ENCODE measurements around the gene BACE1. TPM values are rescaled to one million over a fixed set of nuclear protein-coding genes. Genes with fewer than 3 reads are reported as not detected.

The BACE1 gene
- total RNA-seq, 1 experiment from 2014 or later, result 8.5 TPM

DNA sequence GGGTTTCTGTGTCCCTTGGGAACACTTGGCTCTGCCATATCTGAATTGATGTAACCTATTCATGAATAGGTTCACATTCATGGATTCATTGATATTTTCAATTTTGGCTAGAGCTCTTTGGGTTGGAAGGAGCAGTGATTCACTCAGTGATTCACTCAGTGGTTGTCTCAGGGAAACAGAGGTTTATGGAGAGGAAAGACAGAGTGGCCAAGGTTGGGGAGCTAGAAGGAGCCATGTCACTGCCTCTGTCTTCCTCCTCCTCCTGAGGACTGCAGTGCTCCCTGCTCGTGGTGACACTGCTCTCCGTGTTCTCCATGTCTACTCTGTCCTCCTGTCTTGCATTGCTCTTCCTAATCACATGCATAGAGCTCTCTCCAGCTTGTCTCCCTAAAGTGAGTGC, 29.0 kb upstream of the BACE1 start (continued):
- TF ChIP-seq, protein P1, sequence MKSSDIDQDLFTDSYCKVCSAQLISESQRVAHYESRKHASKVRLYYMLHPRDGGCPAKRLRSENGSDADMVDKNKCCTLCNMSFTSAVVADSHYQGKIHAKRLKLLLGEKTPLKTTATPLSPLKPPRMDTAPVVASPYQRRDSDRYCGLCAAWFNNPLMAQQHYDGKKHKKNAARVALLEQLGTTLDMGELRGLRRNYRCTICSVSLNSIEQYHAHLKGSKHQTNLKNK (CRISPR knock-in tag; IDR thresholded peaks at IDR 0.05), result no peak
- no peak for TF ChIP-seq SMAD3 (CRISPR knock-in tag; IDR thresholded peaks at IDR 0.05; ENCODE audit: borderline replicate concordance)

DNA sequence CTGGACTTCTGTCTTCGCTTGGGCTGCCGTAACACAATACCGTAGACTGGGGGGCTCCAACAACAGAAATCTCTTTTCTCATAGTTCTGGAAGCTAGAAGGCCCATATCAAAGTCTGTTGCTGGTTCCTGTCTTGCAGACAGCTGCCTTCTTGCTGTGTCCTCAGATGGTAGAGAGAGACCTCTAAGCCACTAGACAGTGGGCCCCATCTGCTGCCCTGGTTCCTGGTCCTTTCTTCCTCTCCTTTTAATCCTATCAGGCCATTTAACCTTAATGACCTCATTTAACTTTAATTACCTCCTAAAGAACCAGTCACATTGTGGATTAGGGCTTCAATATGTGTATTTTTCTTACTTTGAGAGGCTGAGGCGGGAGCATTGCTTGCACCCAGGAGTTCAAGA, 21.0 kb upstream of the BACE1 start:
- ATAC-seq, result no peak
- Mint-ChIP-seq H3K4me3 (no peak overlapping the region), H3K27ac (no peak overlapping the region), H3K36me3 (peaks cover 3% of the 10 kb centered on the region), H3K9me3 (no peaks in the 10 kb centered on the region), H3K27me3 (ENCODE audit: low read depth) (no peaks in the 10 kb centered on the region), H3K4me1 (no peaks in the 10 kb centered on the region)
- no peak for TF ChIP-seq NFE2L1 (CRISPR knock-in tag; IDR thresholded peaks at IDR 0.05)
- TF ChIP-seq, protein P2, sequence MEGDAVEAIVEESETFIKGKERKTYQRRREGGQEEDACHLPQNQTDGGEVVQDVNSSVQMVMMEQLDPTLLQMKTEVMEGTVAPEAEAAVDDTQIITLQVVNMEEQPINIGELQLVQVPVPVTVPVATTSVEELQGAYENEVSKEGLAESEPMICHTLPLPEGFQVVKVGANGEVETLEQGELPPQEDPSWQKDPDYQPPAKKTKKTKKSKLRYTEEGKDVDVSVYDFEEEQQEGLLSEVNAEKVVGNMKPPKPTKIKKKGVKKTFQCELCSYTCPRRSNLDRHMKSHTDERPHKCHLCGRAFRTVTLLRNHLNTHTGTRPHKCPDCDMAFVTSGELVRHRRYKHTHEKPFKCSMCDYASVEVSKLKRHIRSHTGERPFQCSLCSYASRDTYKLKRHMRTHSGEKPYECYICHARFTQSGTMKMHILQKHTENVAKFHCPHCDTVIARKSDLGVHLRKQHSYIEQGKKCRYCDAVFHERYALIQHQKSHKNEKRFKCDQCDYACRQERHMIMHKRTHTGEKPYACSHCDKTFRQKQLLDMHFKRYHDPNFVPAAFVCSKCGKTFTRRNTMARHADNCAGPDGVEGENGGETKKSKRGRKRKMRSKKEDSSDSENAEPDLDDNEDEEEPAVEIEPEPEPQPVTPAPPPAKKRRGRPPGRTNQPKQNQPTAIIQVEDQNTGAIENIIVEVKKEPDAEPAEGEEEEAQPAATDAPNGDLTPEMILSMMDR (IDR thresholded peaks at IDR 0.05), result no peak
- TF ChIP-seq, protein P3, sequence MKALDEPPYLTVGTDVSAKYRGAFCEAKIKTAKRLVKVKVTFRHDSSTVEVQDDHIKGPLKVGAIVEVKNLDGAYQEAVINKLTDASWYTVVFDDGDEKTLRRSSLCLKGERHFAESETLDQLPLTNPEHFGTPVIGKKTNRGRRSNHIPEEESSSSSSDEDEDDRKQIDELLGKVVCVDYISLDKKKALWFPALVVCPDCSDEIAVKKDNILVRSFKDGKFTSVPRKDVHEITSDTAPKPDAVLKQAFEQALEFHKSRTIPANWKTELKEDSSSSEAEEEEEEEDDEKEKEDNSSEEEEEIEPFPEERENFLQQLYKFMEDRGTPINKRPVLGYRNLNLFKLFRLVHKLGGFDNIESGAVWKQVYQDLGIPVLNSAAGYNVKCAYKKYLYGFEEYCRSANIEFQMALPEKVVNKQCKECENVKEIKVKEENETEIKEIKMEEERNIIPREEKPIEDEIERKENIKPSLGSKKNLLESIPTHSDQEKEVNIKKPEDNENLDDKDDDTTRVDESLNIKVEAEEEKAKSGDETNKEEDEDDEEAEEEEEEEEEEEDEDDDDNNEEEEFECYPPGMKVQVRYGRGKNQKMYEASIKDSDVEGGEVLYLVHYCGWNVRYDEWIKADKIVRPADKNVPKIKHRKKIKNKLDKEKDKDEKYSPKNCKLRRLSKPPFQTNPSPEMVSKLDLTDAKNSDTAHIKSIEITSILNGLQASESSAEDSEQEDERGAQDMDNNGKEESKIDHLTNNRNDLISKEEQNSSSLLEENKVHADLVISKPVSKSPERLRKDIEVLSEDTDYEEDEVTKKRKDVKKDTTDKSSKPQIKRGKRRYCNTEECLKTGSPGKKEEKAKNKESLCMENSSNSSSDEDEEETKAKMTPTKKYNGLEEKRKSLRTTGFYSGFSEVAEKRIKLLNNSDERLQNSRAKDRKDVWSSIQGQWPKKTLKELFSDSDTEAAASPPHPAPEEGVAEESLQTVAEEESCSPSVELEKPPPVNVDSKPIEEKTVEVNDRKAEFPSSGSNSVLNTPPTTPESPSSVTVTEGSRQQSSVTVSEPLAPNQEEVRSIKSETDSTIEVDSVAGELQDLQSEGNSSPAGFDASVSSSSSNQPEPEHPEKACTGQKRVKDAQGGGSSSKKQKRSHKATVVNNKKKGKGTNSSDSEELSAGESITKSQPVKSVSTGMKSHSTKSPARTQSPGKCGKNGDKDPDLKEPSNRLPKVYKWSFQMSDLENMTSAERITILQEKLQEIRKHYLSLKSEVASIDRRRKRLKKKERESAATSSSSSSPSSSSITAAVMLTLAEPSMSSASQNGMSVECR (CRISPR knock-in tag; IDR thresholded peaks at IDR 0.05; ENCODE audit: borderline replicate concordance), result no peak
- no peak for TF ChIP-seq SMAD4 (CRISPR knock-in tag; IDR thresholded peaks at IDR 0.05)
- TF ChIP-seq, protein P4, sequence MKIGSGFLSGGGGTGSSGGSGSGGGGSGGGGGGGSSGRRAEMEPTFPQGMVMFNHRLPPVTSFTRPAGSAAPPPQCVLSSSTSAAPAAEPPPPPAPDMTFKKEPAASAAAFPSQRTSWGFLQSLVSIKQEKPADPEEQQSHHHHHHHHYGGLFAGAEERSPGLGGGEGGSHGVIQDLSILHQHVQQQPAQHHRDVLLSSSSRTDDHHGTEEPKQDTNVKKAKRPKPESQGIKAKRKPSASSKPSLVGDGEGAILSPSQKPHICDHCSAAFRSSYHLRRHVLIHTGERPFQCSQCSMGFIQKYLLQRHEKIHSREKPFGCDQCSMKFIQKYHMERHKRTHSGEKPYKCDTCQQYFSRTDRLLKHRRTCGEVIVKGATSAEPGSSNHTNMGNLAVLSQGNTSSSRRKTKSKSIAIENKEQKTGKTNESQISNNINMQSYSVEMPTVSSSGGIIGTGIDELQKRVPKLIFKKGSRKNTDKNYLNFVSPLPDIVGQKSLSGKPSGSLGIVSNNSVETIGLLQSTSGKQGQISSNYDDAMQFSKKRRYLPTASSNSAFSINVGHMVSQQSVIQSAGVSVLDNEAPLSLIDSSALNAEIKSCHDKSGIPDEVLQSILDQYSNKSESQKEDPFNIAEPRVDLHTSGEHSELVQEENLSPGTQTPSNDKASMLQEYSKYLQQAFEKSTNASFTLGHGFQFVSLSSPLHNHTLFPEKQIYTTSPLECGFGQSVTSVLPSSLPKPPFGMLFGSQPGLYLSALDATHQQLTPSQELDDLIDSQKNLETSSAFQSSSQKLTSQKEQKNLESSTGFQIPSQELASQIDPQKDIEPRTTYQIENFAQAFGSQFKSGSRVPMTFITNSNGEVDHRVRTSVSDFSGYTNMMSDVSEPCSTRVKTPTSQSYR (CRISPR knock-in tag; IDR thresholded peaks at IDR 0.05), result no peak
- TF ChIP-seq, protein P5, sequence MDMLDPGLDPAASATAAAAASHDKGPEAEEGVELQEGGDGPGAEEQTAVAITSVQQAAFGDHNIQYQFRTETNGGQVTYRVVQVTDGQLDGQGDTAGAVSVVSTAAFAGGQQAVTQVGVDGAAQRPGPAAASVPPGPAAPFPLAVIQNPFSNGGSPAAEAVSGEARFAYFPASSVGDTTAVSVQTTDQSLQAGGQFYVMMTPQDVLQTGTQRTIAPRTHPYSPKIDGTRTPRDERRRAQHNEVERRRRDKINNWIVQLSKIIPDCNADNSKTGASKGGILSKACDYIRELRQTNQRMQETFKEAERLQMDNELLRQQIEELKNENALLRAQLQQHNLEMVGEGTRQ (CRISPR knock-in tag; IDR thresholded peaks at IDR 0.05), result no peak
- TF ChIP-seq, protein P6, sequence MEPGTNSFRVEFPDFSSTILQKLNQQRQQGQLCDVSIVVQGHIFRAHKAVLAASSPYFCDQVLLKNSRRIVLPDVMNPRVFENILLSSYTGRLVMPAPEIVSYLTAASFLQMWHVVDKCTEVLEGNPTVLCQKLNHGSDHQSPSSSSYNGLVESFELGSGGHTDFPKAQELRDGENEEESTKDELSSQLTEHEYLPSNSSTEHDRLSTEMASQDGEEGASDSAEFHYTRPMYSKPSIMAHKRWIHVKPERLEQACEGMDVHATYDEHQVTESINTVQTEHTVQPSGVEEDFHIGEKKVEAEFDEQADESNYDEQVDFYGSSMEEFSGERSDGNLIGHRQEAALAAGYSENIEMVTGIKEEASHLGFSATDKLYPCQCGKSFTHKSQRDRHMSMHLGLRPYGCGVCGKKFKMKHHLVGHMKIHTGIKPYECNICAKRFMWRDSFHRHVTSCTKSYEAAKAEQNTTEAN (CRISPR knock-in tag; IDR thresholded peaks at IDR 0.05), result no peak
- TF ChIP-seq TP53 (CRISPR knock-in tag; IDR thresholded peaks at IDR 0.05), result no peak
- TF ChIP-seq, protein P7, sequence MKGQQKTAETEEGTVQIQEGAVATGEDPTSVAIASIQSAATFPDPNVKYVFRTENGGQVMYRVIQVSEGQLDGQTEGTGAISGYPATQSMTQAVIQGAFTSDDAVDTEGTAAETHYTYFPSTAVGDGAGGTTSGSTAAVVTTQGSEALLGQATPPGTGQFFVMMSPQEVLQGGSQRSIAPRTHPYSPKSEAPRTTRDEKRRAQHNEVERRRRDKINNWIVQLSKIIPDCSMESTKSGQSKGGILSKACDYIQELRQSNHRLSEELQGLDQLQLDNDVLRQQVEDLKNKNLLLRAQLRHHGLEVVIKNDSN (CRISPR knock-in tag; IDR thresholded peaks at IDR 0.05), result no peak
- TF ChIP-seq, protein P8, sequence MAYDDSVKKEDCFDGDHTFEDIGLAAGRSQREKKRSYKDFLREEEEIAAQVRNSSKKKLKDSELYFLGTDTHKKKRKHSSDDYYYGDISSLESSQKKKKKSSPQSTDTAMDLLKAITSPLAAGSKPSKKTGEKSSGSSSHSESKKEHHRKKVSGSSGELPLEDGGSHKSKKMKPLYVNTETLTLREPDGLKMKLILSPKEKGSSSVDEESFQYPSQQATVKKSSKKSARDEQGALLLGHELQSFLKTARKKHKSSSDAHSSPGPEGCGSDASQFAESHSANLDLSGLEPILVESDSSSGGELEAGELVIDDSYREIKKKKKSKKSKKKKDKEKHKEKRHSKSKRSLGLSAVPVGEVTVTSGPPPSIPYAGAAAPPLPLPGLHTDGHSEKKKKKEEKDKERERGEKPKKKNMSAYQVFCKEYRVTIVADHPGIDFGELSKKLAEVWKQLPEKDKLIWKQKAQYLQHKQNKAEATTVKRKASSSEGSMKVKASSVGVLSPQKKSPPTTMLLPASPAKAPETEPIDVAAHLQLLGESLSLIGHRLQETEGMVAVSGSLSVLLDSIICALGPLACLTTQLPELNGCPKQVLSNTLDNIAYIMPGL (CRISPR knock-in tag; IDR thresholded peaks at IDR 0.05), result no peak
- TF ChIP-seq, protein P9, sequence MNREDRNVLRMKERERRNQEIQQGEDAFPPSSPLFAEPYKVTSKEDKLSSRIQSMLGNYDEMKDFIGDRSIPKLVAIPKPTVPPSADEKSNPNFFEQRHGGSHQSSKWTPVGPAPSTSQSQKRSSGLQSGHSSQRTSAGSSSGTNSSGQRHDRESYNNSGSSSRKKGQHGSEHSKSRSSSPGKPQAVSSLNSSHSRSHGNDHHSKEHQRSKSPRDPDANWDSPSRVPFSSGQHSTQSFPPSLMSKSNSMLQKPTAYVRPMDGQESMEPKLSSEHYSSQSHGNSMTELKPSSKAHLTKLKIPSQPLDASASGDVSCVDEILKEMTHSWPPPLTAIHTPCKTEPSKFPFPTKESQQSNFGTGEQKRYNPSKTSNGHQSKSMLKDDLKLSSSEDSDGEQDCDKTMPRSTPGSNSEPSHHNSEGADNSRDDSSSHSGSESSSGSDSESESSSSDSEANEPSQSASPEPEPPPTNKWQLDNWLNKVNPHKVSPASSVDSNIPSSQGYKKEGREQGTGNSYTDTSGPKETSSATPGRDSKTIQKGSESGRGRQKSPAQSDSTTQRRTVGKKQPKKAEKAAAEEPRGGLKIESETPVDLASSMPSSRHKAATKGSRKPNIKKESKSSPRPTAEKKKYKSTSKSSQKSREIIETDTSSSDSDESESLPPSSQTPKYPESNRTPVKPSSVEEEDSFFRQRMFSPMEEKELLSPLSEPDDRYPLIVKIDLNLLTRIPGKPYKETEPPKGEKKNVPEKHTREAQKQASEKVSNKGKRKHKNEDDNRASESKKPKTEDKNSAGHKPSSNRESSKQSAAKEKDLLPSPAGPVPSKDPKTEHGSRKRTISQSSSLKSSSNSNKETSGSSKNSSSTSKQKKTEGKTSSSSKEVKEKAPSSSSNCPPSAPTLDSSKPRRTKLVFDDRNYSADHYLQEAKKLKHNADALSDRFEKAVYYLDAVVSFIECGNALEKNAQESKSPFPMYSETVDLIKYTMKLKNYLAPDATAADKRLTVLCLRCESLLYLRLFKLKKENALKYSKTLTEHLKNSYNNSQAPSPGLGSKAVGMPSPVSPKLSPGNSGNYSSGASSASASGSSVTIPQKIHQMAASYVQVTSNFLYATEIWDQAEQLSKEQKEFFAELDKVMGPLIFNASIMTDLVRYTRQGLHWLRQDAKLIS (CRISPR knock-in tag; IDR thresholded peaks at IDR 0.05; ENCODE audit: borderline replicate concordance), result no peak
- no peak for TF ChIP-seq ZNF232 (CRISPR knock-in tag; IDR thresholded peaks at IDR 0.05)
- TF ChIP-seq HMGA2 (CRISPR knock-in tag; IDR thresholded peaks at IDR 0.05), result no peak
- no peak for TF ChIP-seq ZNF138 (CRISPR knock-in tag; conservative IDR thresholded peaks at IDR 0.05)
- TF ChIP-seq NR1H2 (CRISPR knock-in tag; IDR thresholded peaks at IDR 0.05), result no peak
- TF ChIP-seq SP1 (CRISPR knock-in tag; conservative IDR thresholded peaks at IDR 0.05), result no peak
- TF ChIP-seq RORB (CRISPR knock-in tag; IDR thresholded peaks at IDR 0.05), result no peak
- ChIA-PET CTCF (no interaction called here), POLR2A (no interaction called here)
- no peak for DNase-seq (ENCODE audit: low spot score)

Data from WTC11 (cell line).